PC-3 (cell line): ENCODE results near the gene POTEM. TPM values are rescaled to one million over a fixed set of nuclear protein-coding genes. Genes with fewer than 3 reads are reported as not detected.
"Not testable (repeated sequence)": the region's sequence is repeated elsewhere in the genome, so short reads cannot be mapped to it uniquely, and the experiment has no call there.

Source experiments
- ATAC-seq: fragments of 200-7000 bp; cut with Tn5 transposase; 2 replicates; pipeline ENCODE4 v1.9.1; 2020; ENCODE audit warnings: mild to moderate bottlenecking, moderate library complexity
- BruUV-seq: library from RNA; stranded (reverse); fragments of 400-500 nt; replicated peaks from 2 replicates; lab custom pipeline; 2021; lab: Mats Ljungman, UMichigan
- CTCF ChIA-PET: fragments of 300-600 bp; sonication (Branson Sonifier 250); formaldehyde crosslinking; loops from one replicate; lab custom pipeline; 2022; ENCODE audit warnings: antibody characterized with exemption; lab: Charles Lee
- POLR2A ChIA-PET: fragments of 300-600 bp; sonication (Branson Sonifier 250); formaldehyde crosslinking; loops from one replicate; lab custom pipeline; 2022; ENCODE audit warnings: antibody characterized with exemption; ENCODE audit not compliant: unreplicated experiment; lab: Charles Lee
- DNase-seq: peaks from one replicate; pipeline ENCODE4 v3.0.0-alpha.2; 2015
- H2AFZ ChIP-seq: fragments of 300-600 bp; sonication (generic); 2 replicates; pipeline ENCODE4 v1.6.0; 2016; ENCODE audit warnings: antibody characterized with exemption, low read length
- H3F3A ChIP-seq: fragments of 300-600 bp; sonication (generic); one replicate; pipeline ENCODE4 v1.6.0; 2017; ENCODE audit warnings: antibody characterized with exemption, low read length, control low read depth, mild to moderate bottlenecking; ENCODE audit not compliant: unreplicated experiment
- H3K27ac ChIP-seq: fragments of 300-600 bp; sonication (generic); 2 replicates; pipeline ENCODE4 v1.5.1; 2016; ENCODE audit warnings: mild to moderate bottlenecking, low read length
- H3K27me3 ChIP-seq: fragments of 300-600 bp; sonication (generic); 2 replicates; pipeline ENCODE4 v1.6.1; 2016; ENCODE audit warnings: low read length, mixed read lengths
- H3K36me3 ChIP-seq: fragments of 300-600 bp; sonication (generic); 2 replicates; pipeline ENCODE4 v1.6.1; 2016; ENCODE audit warnings: low read depth, mixed run types, low read length, mixed read lengths
- H3K4me1 ChIP-seq: fragments of 300-600 bp; sonication (generic); 2 replicates; pipeline ENCODE4 v1.5.1; 2016; ENCODE audit warnings: low read length; ENCODE audit not compliant: insufficient read depth
- H3K4me2 ChIP-seq: fragments of 300-600 bp; sonication (generic); 2 replicates; pipeline ENCODE4 v1.6.0; 2016; ENCODE audit warnings: low read length
- H3K4me3 ChIP-seq: fragments of 300-600 bp; sonication (generic); 2 replicates; pipeline ENCODE4 v1.5.1; 2016; ENCODE audit warnings: mild to moderate bottlenecking, low read length, mixed read lengths
- H3K79me2 ChIP-seq: fragments of 300-600 bp; sonication (generic); 2 replicates; pipeline ENCODE4 v1.6.1; 2017; ENCODE audit warnings: low read length, mixed read lengths
- H3K9ac ChIP-seq: fragments of 300-600 bp; sonication (generic); 2 replicates; pipeline ENCODE4 v1.6.0; 2016; ENCODE audit warnings: mild to moderate bottlenecking, low read length
- H3K9me2 ChIP-seq: fragments of 300-600 bp; sonication (generic); replicated peaks from 2 replicates; pipeline ENCODE4 v1.6.1; 2016; ENCODE audit warnings: mixed run types, low read length, mixed read lengths
- H3K9me3 ChIP-seq: fragments of 300-600 bp; sonication (generic); 2 replicates; pipeline ENCODE4 v1.6.1; 2016; ENCODE audit warnings: low read length, mixed read lengths
- H4K20me1 ChIP-seq: fragments of 300-600 bp; sonication (generic); 2 replicates; pipeline ENCODE4 v1.6.1; 2016; ENCODE audit warnings: low read length, mixed read lengths
- intact Hi-C: fragments of 100-400 bp; cut with micrococcal nuclease; formaldehyde crosslinking; loops from 2 replicates; pipeline ENCODE4 v1.9.0; 2023
- total RNA-seq: library from RNA; depleted of rRNA; stranded (reverse); fragments of >200 nt; gene quantifications from 2 replicates; pipeline ENCODE4 v1.2.3, GENCODE V29; 2014

The POTEM gene
- total RNA-seq, 1 experiment from 2014 or later, result not detected

GRCh38 chr14:19002566-19002965 lies 35.3 kb downstream of the POTEM start:
- H3K9me3 ChIP-seq, intact Hi-C loops: not testable (repeated sequence)

GRCh38 chr14:19006490-19006889 lies 39.3 kb downstream of the POTEM start:
- H3K4me1 ChIP-seq, H3K4me3 ChIP-seq, H3F3A ChIP-seq, H3K27ac ChIP-seq, CTCF ChIA-PET, H2AFZ ChIP-seq, intact Hi-C loops, H3K4me2 ChIP-seq, H3K9me2 ChIP-seq, H3K9ac ChIP-seq, DNase-seq, H3K36me3 ChIP-seq, H3K27me3 ChIP-seq, BruUV-seq, POLR2A ChIA-PET, H3K79me2 ChIP-seq, H3K9me3 ChIP-seq, H4K20me1 ChIP-seq, ATAC-seq: not testable (repeated sequence)

More at GRCh38 chr14:19002566-19002965, 35.3 kb downstream of the POTEM start:
- H3K4me2 ChIP-seq, CTCF ChIA-PET, H3K9ac ChIP-seq, DNase-seq, H2AFZ ChIP-seq, H3K36me3 ChIP-seq, H3K27me3 ChIP-seq, H3K9me2 ChIP-seq, H3K4me1 ChIP-seq, POLR2A ChIA-PET, BruUV-seq, H3F3A ChIP-seq, H4K20me1 ChIP-seq, H3K79me2 ChIP-seq, H3K27ac ChIP-seq, ATAC-seq, H3K4me3 ChIP-seq: not testable (repeated sequence)

GRCh38 chr14:19007678-19008077 lies 40.4 kb downstream of the POTEM start:
- H3K4me2 ChIP-seq, CTCF ChIA-PET, H3K27ac ChIP-seq, H3K4me3 ChIP-seq, H3K4me1 ChIP-seq, DNase-seq, ATAC-seq, H2AFZ ChIP-seq, intact Hi-C loops, H3K9ac ChIP-seq, POLR2A ChIA-PET, H3K9me3 ChIP-seq, H3F3A ChIP-seq, H3K9me2 ChIP-seq, H3K27me3 ChIP-seq, H3K36me3 ChIP-seq, H3K79me2 ChIP-seq, BruUV-seq, H4K20me1 ChIP-seq: not testable (repeated sequence)

GRCh38 chr14:19011029-19011428 lies 43.8 kb downstream of the POTEM start:
- H4K20me1 ChIP-seq, DNase-seq, H2AFZ ChIP-seq, ATAC-seq, H3K4me2 ChIP-seq, H3K9me2 ChIP-seq, H3K27me3 ChIP-seq, H3K4me3 ChIP-seq, H3K36me3 ChIP-seq, intact Hi-C loops, CTCF ChIA-PET, H3F3A ChIP-seq, H3K9me3 ChIP-seq, POLR2A ChIA-PET, H3K27ac ChIP-seq, H3K9ac ChIP-seq, BruUV-seq, H3K4me1 ChIP-seq, H3K79me2 ChIP-seq: not testable (repeated sequence)

- H3F3A ChIP-seq, H2AFZ ChIP-seq, H3K4me2 ChIP-seq, POLR2A ChIA-PET, BruUV-seq, DNase-seq, H3K9ac ChIP-seq, H3K27me3 ChIP-seq, CTCF ChIA-PET, H3K9me3 ChIP-seq, H3K4me1 ChIP-seq, H3K27ac ChIP-seq, H3K9me2 ChIP-seq, ATAC-seq, H3K4me3 ChIP-seq, H4K20me1 ChIP-seq, H3K79me2 ChIP-seq, intact Hi-C loops, H3K36me3 ChIP-seq: not testable (repeated sequence)
Measured at GRCh38 chr14:19011703-19012102, 44.5 kb downstream of the POTEM start.

- H3F3A ChIP-seq, H3K9me2 ChIP-seq, CTCF ChIA-PET, H3K79me2 ChIP-seq, H3K27me3 ChIP-seq, BruUV-seq, H3K4me2 ChIP-seq, intact Hi-C loops, H3K4me1 ChIP-seq, H3K9me3 ChIP-seq, DNase-seq, H4K20me1 ChIP-seq, H3K36me3 ChIP-seq, H2AFZ ChIP-seq, H3K4me3 ChIP-seq, POLR2A ChIA-PET, H3K9ac ChIP-seq, ATAC-seq, H3K27ac ChIP-seq: not testable (repeated sequence)
Measured at GRCh38 chr14:19015185-19015584, 48.0 kb downstream of the POTEM start.

GRCh38 chr14:19025080-19025589 lies 57.9 kb downstream of the POTEM start:
- ATAC-seq, H3K27me3 ChIP-seq, H3K9me2 ChIP-seq, H3K4me2 ChIP-seq, H4K20me1 ChIP-seq, POLR2A ChIA-PET, H3K27ac ChIP-seq, H2AFZ ChIP-seq, H3K79me2 ChIP-seq, H3K4me1 ChIP-seq, DNase-seq, H3K9ac ChIP-seq, H3K36me3 ChIP-seq, intact Hi-C loops, H3K9me3 ChIP-seq, H3K4me3 ChIP-seq, BruUV-seq, H3F3A ChIP-seq, CTCF ChIA-PET: not testable (repeated sequence)
